SU-DHL-6 (cell line): ENCODE data around the gene LDB2.

Source experiments
- H2AFZ ChIP-seq: fragments of 200-600 bp; sonication (generic); 2 replicates; pipeline ENCODE4 v1.6.1; 2014; ENCODE audit warnings: low read depth, mild to moderate bottlenecking, moderate library complexity, mixed read lengths, antibody characterized with exemption, low read length; ENCODE audit not compliant: severe bottlenecking
- H3F3A ChIP-seq: fragments of 200-600 bp; shearing (Covaris generic); 2 replicates; pipeline ENCODE4 v1.6.0; 2016; ENCODE audit warnings: antibody characterized with exemption, mild to moderate bottlenecking; ENCODE audit not compliant: insufficient read depth
- H3K27ac ChIP-seq: fragments of 200-600 bp; sonication (generic); 2 replicates; pipeline ENCODE4 v1.5.1; 2016; ENCODE audit warnings: low read depth, mild to moderate bottlenecking, low read length, moderate library complexity, mixed read lengths
- H3K27me3 ChIP-seq: fragments of 200-600 bp; sonication (generic), shearing (Covaris generic); 2 replicates; pipeline ENCODE4 v1.6.0; 2014; ENCODE audit warnings: mild to moderate bottlenecking, low read length
- H3K36me3 ChIP-seq: fragments of 200-600 bp; sonication (generic); 2 replicates; pipeline ENCODE4 v1.6.1; 2014; ENCODE audit warnings: mild to moderate bottlenecking, low read length, mixed read lengths
- H3K4me2 ChIP-seq: fragments of 300-600, 200-600 bp; shearing (Covaris generic), sonication (generic); 2 replicates; pipeline ENCODE4 v1.6.0; 2014; ENCODE audit warnings: low read length, low read depth, mild to moderate bottlenecking; ENCODE audit not compliant: poor library complexity, severe bottlenecking
- H3K4me3 ChIP-seq: fragments of 200-600 bp; sonication (generic); 2 replicates; pipeline ENCODE4 v1.5.1; 2014; ENCODE audit warnings: antibody characterized with exemption, low read length, mild to moderate bottlenecking, mixed read lengths; ENCODE audit not compliant: insufficient read depth, poor library complexity, severe bottlenecking
- H3K79me2 ChIP-seq: fragments of 200-600 bp; sonication (generic); 2 replicates; pipeline ENCODE4 v1.6.1; 2014; ENCODE audit warnings: mild to moderate bottlenecking, low read length, moderate library complexity; ENCODE audit not compliant: insufficient read depth
- H3K9ac ChIP-seq: fragments of 200-600 bp; sonication (generic); 2 replicates; pipeline ENCODE4 v1.7.0; 2014; ENCODE audit warnings: mild to moderate bottlenecking, low read length
- H3K9me2 ChIP-seq: fragments of 200-600 bp; sonication (generic); replicated peaks from 2 replicates; pipeline ENCODE4 v1.6.1; 2014; ENCODE audit warnings: low read length; ENCODE audit not compliant: insufficient read depth
- H3K9me3 ChIP-seq: fragments of 200-600 bp; sonication (generic); 2 replicates; pipeline ENCODE4 v1.6.1; 2014; ENCODE audit warnings: low read length, mixed read lengths; ENCODE audit not compliant: insufficient read depth
- H4K20me1 ChIP-seq: fragments of 200-600 bp; sonication (generic); 2 replicates; pipeline ENCODE4 v1.6.1; 2014; ENCODE audit warnings: low read depth, mild to moderate bottlenecking, antibody characterized with exemption, low read length, moderate library complexity, mixed read lengths
- CTCF ChIP-seq: fragments of 200-600 bp; sonication (generic); IDR thresholded peaks from one replicate; pipeline ENCODE4 v1.5.1; 2017; ENCODE audit warnings: antibody characterized with exemption, mild to moderate bottlenecking, low read length, moderate library complexity; ENCODE audit not compliant: insufficient read depth, poor library complexity, severe bottlenecking
- EZH2phosphoT487 ChIP-seq: fragments of 200-600 bp; sonication (generic), shearing (Covaris generic); conservative IDR thresholded peaks from 2 replicates; pipeline ENCODE4 v1.6.1; 2018; ENCODE audit warnings: mild to moderate bottlenecking, antibody characterized with exemption, low read length, moderate library complexity, mixed read lengths

LDB2 gene

GRCh38 chr4:16704489-16704888 is 194.0 kb downstream of the LDB2 start:
- Histone ChIP-seq H3K4me2 (no peak overlapping the region), H3K9me2 (no peaks in the 10 kb centered on the region), H3K9me3 (no peaks in the 10 kb centered on the region), H3K4me3 (no peak overlapping the region), H3K79me2 (no peaks in the 10 kb centered on the region), H3K27ac (no peak overlapping the region), H2AFZ (no peak overlapping the region), H3K27me3 (no peaks in the 10 kb centered on the region), H3F3A (no peaks in the 10 kb centered on the region), H4K20me1 (no peaks in the 10 kb centered on the region), H3K36me3 (no peaks in the 10 kb centered on the region), H3K9ac (no peak overlapping the region)
- TF ChIP-seq EZH2phosphoT487: no peak

- Histone ChIP-seq H3K4me2 (no peak overlapping the region), H3F3A (no peaks in the 10 kb centered on the region)
Measured at GRCh38 chr4:16695896-16696295, 202.5 kb downstream of the LDB2 start.

GRCh38 chr4:16694884-16695276 is 203.6 kb downstream of the LDB2 start:
- Histone ChIP-seq H3K4me3 (no peak overlapping the region), H3K27me3 (no peaks in the 10 kb centered on the region), H3K36me3 (no peaks in the 10 kb centered on the region), H3K9me3 (no peaks in the 10 kb centered on the region), H3K4me2 (no peak overlapping the region), H3K9ac (no peak overlapping the region), H2AFZ (no peak overlapping the region), H3F3A (no peaks in the 10 kb centered on the region), H3K9me2 (no peaks in the 10 kb centered on the region), H4K20me1 (no peaks in the 10 kb centered on the region), H3K79me2 (no peaks in the 10 kb centered on the region), H3K27ac (no peak overlapping the region)
- TF ChIP-seq EZH2phosphoT487 (no peak), CTCF (no peak)

More at GRCh38 chr4:16695896-16696295, 202.5 kb downstream of the LDB2 start:
- H4K20me1 ChIP-seq: no peaks in the 10 kb centered on the region
- H3K9ac ChIP-seq: no peak overlapping the region
- H3K4me3 ChIP-seq: no peak overlapping the region
- H3K36me3 ChIP-seq: no peaks in the 10 kb centered on the region
- no peak overlapping the region for H3K27ac ChIP-seq
- H3K79me2 ChIP-seq: no peaks in the 10 kb centered on the region
- H3K27me3 ChIP-seq: no peaks in the 10 kb centered on the region
- H2AFZ ChIP-seq: no peak overlapping the region
- TF ChIP-seq CTCF (no peak), EZH2phosphoT487 (no peak)
- no peaks in the 10 kb centered on the region for H3K9me2 ChIP-seq
- no peaks in the 10 kb centered on the region for H3K9me3 ChIP-seq

GRCh38 chr4:16694173-16694883 is 204.1 kb downstream of the LDB2 start:
- no peak overlapping the region for H2AFZ ChIP-seq
- no peaks in the 10 kb centered on the region for H3K36me3 ChIP-seq
- H3K27me3 ChIP-seq: no peaks in the 10 kb centered on the region
- no peaks in the 10 kb centered on the region for H4K20me1 ChIP-seq
- no peak overlapping the region for H3K4me3 ChIP-seq
- H3K9ac ChIP-seq: no peak overlapping the region
- no peak for TF ChIP-seq CTCF
- no peak for TF ChIP-seq EZH2phosphoT487
- H3F3A ChIP-seq: no peaks in the 10 kb centered on the region
- H3K9me2 ChIP-seq: no peaks in the 10 kb centered on the region
- no peak overlapping the region for H3K4me2 ChIP-seq
- no peaks in the 10 kb centered on the region for H3K79me2 ChIP-seq
- no peaks in the 10 kb centered on the region for H3K9me3 ChIP-seq
- no peak overlapping the region for H3K27ac ChIP-seq
